ENCODE results near the gene CPN2.
A peak's percentile ranks its signal among the peaks of the same experiment; 100 is the strongest.

The CPN2 gene

DNA sequence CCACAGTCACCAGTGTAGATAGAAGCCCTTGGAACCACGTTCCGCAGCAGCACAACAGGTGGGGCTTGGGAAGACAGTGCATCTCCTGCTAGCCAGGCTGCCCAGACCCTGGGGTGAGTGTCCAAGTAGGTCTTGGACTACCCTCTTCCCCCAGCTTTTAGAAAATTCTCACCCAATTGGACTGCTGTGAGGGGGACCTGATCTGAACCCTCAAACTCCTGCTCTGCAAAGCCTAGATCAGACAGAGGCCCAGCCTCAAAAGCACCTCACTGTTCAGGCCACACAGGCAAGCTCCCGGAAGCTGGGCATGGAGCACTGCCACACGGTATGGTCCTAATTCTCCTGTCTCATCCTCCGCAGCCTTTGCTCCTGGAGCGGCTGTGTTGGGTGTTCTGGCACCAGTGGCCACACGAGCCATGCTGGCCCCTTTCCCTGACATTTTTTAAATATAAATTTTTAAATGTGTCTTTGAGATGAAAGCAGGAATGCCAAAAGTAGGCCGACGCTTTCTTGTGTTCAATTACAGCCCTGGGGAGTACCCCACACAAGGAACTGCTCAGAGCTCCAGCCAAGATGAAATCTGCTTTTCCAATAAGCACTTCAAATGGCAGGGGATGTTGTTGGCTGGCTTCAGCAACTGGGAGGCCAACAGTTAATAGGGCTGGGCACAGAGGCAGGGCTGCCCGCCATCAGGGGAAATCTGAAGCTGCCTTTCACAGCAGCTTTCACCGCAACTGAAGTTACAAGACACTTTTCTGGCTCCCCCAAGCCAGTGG lies 40.9 kb downstream of the CPN2 start:
- DNase-seq, result peak; percentile 54

DNA sequence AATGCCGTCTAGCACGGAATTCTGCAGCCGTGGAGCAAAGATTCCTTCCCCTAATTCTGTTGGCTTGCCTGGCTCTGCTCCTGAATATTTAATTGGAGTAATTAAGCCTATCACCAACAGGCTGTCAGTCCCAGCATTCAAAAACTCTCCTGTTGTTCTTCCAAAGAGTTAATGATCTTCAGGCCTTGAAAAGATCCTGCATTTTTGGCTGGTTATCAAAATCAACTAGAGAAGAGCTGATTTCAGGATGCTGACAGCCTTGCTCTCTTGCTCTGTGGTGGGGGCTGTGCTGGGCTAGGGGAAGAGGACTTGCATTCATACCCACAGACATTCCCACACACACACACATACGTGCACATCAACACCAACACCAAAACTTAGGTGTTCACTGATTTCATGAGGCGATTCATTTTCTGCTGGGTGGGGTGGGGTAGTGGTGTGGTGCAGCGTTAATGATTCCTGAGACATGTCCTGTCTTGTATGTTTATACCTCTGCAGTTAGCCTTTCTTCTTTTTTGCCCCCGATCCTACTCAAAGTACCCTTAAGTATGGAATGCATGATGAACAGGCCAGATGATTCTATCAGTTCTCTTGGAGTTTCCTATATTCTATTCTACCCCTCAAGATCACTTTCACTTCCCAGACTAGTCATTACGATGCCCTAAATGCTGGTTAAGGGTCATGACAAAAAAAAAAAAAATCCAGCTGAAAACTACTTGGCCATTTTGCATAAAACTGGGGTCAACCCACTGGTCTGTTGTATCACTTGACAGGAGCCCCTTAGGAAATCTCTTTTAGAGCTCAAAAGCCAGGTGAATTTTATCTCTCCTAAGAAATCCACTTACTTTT lies 42.3 kb downstream of the CPN2 start:
- peak; percentile 17 for DNase-seq

DNA sequence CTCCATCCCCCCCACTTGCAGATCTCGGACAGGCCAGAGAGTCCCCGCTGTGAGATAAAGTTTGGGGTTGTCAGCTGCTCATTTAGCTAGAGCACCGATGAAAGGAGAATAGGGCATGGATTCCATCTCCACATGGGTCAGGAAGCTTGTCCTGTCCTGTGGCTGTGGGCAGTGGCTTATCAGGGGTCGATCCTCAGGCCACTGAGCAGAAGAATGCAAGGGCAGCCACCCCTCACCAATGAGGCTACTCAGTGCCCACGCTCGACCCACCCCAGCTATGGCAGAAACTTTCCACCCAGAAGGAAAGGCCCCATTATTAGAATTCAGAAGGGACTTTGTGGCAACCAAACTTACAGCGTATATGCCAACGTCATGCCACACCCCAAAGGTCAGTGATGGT lies 43.3 kb downstream of the CPN2 start:
- peak; percentile 42 for DNase-seq

DNA sequence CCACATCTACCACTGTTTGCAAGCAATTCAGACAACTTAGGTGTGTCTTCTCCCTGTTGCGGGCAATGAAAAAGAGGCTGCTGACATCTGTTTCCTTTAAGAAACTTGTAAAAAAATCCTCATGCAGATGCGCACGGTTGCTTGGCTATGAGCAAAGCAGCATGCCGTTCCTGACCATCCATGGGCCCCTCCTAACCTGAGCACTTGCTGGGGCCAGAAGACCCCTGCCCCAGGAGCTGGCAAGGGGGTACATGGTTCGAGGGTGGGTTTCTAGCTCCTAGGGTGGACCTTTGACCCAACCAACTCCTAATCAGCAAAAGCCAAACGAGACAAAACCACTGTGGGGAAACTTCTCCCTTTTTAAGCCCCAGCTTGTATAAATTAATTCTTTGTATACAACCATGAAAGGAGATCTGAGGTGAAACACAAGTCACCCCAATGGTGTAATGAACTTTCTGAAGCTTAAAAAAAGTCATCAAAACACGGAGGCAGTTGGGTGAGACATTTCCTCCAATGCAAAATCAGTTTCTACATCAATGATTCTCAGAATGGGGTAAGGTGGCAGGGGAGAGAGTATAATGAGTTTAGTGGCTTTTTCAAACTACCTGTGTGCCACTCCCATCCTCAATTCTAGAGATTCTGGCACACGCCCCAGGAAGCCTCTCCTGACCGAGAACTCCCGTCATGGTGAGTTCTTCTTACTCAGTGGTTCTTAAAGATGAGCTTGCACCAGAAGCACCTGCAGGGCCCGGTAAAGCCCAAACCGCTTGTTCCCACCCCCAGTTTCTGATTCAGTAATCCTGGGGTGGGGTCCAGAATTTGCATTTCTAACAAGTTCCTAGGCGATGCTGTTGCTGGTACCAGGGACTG lies 44.1 kb downstream of the CPN2 start:
- DNase-seq, result peak; percentile 63

DNA sequence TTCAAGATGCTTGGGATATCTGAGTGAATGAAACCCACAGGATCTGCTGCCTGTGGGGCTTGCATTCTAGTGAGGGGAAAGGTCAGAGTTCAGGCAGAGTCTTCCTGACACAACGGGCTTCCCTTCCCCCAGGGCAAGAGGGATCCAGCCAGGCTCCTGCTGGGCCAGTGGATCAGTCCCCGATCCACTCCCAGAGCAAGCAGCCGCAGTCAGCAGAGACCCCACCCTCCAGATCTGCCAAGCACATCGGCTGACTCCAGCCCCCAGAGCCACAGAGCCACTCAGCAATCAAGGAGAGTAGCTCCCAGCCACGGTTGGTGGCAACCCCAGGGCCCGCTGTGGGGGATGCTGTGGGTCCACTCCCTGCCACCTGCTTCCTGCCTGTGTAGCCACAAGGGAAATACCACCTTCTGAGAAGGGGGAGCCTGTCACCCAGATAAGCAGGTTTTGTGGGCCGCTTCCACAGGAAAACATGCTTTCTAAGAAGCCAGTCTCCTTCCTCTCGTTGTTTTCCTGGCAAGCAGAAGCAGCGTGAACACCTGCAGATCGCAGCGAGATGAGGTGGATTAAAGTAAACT lies 44.9 kb downstream of the CPN2 start:
- DNase-seq, result peak; percentile 80

DNA sequence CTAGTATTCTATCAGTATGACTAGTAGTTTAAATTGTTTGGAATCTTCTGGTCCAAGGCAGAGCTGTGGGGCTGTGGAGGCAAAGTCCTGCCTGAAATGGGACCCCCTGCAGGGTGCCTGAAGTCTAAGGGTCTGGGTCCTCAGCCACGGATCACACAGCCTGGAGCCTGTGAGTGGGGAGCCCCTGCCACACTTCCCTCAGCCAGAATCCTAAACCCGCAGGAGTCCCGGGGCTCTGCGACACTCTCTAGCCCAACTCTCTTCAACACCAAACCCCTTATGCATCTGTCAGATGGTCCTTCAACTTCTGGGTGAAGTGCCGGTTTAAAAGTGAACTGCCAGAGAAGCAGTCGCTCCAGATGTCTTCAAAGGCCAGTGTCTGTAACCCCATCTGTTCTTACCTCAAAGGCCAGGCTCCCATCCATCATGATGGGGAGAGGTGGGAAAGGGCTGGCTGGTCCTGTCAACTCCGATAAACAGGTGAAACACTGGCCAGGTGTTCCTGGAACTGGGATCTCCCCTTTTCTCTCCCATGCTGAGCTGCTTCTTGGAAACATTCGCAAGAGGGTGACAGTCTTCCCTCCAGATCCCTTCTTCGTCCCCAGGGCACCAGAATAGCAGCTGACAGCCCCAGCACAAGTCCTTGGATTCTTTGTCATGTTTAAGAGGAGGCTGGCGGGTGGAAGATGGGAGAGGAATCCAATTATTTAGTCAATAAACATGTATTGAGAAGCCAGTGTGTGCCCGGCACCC lies 45.6 kb downstream of the CPN2 start:
- peak; percentile 56 for DNase-seq

DNA sequence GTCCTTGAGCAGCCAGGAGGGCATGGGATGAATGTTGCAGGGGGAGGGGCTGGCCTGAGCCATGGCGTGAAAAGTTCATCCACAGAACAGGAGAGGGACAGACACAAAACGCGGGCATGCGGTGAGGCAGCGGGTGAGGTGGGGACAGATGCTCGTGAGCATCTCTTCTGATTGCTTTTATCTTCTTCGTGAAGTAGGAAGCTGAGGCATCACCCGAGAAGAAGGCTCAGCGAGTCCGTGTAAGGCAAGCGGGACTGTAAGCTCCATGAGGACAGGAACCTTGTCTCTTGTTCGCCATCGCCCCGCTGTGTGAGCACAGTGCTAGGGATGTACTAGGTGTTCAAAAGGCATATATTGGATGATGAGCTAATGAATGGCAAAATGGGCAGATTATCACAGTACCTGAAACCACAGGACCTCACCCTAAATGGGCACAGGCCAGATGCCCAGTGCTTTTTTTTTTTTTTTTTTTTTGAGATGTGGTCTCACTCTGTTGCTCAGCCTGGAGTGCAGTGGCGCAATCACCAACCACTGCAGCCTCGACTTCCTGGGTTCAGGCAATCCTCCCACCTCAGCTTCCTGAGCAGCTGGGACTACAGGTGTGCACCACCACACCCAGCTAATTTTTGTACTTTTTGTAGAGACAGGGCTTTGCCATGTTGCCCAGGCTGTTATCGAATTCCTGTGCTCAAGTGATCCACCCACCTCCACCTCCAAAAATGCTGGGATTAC lies 46.8 kb downstream of the CPN2 start:
- DNase-seq, result peak; percentile 54

DNA sequence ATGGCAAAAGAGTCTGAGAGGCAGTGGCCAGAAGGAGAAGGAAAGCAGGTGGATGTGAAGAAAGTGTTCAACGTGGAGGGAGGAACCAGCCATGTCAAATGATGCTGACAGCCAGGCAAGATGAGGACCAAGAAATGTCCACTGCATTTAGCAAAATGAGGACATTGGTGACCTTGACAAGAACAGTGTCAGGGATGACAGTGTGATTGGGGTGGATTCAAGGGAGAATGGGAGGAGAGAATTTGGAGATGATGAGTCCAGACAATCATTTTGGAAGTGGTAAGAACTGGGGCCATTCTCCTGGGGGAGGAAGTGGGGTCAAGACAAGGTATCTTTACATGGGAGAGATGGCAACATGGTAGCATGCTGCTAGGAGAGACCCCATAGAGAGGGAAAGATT lies 47.4 kb downstream of the CPN2 start:
- peak; percentile 0 for DNase-seq

DNA sequence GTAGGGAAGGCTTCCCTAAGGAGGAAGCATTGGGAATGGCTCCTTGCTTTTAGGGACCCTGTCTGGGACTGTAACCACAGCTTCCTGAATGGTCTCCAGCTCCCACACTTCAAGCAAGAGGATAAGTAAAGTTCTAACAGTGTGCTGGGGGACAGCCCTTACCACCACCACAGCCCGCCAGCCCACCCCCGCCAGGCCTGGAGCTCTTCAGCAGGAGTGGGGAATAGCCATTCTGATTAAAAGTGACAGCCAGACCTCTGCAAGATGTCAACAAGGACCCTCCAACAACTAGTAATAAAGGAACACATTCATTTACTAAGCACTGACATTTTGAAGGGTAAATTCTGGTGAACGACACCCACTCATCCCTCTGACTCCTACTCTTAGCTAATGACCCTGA lies 49.4 kb downstream of the CPN2 start:
- DNase-seq, result peak; percentile 21

DNA sequence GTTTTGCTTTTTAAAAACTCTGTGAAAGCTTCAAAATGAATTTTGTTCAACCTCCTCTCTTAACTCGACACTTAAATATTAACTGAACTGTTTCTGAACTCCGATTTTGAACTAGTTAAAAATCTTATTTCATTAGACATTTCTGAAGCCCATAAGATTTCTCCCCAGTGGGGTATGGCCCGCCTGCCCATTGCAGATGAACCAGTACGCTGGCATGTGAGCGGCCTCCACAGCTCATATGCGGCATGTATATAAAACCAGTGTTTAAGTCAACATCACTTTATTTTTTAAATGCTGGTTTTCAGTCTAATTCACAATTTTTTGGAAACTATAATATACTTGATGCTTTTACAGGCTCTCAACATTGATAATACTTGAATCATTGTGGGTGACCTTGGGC lies 50.2 kb downstream of the CPN2 start:
- peak; percentile 52 for DNase-seq

DNA sequence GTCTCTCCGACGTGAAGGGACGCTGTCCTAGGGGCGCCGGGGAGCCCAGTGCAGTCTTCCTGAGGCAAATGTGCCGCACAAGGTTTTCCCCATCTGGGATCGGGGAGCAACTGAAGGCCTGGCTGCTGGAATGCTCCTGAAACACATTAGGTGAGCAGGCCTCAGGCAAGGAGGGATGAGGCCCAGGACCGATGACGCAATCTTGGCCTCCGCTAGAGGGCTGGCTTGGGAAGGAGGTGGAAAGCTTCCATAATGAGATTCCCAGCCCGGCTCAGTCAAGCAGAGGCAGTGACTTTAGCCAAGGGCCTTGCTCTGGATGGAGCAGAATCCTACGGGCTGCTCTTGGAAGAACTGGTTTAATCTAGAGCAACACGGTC lies 50.8 kb downstream of the CPN2 start:
- DNase-seq, result no peak

DNA sequence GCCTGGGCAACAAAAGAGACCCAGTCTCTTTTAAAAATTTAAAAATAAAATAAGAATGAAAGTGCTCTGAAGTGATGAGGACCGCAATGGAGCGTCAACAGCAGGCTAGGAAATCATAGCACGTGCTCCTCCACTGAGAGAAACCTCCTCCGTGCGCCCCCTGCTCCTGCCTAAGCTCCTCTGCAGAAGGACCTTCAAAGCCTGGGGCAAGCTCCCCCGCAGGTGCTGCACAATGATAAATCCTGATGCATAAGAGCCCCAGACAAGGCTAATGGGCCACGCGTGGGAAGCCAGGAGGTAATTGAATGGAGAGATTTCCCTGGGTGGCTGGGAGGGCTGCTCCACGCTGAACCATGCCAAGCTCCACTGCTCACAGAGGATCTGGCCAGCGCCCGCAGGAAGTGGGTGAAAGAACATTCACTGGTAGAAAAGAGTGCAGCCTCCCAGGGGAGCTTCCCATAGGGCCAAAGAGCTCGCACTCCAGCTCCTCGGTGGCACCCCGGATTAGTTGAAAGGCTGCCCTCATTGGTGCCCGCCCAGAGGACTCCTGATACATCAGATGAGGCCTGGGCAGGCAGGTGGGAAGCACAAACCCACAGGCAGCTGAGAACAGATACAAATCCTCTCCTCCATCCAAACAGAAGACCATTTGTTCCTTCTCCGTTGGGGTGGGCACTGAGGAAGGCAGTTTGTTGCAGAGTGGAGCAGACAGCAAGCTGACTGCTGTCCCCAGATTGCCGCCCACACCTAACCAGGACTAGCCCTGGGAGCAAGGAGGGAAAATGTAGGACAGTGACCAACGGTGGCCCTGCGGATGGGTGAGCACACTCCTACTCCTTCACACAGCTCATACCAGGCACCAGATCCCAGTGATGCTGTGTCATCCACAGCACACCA lies 52.5 kb downstream of the CPN2 start:
- DNase-seq, result peak; percentile 56

DNA sequence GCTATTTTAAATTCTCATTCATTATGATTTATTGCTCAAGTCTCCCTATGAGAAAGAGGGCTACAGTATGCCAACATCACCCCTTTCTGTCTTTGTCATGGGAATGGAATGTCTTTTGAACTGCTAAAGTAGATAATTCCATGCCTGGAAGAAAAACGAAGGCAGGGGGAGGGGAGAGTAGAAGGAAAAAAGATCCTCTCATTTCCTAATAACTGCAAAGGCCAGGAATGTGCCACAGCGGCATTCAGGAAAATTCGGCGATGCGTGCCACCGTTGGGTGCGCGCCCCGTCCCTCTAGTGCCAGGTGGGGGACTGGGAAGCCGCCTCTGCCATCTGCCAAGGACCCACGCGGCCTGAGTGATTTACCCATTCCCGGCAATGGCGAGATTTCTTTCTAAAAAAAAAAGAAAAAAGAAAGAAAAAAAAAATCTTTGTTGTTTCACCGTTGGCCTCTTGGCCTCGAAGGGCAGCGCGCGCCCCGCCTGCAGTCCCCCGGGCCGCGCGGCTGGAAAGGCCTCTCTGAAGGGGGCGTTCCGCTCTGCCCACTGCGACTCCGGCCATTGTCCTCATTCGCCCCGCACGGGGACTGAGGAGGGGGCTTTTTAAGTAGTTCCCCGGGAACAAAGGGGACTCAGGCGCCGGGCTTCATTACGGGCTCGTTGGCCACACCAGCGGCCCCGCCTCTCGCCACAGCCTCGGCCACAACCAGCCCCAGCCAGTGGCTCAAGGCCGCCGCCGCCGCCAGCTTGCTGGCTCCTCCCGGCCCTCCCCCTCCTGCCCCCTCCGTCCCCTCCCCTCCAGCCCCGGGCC lies 54.5 kb downstream of the CPN2 start:
- peak; percentile 54 for DNase-seq

DNA sequence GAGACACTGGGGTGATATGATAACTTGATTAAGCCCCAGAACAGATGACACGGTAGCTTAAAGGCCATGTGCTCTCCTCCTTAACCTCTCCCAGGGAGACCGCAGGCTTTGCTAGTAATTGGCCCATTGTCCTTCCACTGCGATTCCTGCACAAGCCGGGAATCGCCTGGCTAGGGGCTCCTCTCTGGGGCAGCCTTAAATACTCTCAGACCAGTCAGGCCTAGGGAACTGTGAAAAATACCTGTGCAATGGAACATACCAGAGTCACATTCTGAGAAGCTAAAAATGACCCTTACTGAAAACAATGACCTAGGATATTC lies 56.3 kb downstream of the CPN2 start:
- no peak for DNase-seq

DNA sequence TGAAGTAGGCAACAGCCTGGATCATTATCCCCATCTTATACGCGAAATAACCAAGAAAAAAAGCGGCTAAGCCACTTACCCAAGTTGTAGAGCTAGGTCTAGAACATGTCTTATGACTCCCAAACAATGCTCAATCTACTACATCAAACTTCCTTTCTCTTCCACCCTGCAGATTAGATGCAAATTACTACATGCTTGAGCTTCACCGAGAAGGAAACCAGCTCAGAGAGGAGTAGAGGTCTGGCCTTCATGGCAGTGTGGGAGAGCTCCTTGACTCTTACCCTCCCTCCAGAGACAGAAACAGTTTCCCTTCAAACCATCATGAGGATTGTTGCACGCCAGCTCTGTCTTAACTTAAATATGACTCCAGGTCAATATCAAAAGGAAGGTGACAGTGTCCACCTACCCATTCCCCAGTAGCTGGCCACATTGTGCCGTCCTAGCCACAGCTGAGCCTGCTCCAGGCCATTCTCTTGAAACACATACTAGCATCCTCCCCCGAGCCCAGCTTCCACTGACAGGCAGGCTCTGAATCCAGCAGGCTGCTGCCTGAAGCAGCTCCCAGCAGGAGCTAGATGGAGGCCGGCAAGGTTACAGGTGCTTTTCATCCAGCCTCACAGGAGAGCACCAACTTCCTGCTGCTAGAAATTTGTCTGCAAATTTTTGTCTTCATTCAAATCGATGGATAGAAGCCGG lies 56.8 kb downstream of the CPN2 start:
- DNase-seq, result peak; percentile 43

DNA sequence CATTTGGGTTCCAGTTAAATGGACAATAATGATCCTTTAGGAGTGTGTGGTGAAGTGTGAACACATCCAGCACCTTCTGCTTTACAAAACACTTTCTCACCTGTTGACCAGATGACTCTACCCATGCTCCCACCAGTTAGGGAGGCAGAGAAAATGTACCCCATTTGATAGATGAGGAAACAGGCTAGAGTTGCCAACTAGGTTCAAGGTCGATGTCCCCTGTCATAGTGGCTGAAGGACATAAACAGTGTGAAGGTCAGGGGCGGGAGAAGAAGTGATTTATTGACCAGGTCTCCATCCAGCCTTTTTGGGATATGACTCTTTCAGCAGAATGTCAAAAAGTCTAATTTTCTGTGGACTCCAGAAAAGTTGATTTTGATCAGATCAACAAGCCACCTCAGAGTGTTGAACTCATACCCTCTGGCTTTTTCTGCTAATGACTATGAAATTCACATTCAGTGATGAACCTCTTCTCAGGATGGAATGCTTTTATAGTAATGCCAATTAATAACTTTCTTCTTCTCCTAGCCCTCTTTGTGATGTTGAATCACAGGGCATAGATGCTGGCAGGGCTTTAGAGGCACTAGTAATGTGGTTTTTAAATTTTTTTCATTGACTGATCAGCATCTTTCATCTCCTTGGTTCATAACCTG lies 57.5 kb downstream of the CPN2 start:
- peak; percentile 9 for DNase-seq

DNA sequence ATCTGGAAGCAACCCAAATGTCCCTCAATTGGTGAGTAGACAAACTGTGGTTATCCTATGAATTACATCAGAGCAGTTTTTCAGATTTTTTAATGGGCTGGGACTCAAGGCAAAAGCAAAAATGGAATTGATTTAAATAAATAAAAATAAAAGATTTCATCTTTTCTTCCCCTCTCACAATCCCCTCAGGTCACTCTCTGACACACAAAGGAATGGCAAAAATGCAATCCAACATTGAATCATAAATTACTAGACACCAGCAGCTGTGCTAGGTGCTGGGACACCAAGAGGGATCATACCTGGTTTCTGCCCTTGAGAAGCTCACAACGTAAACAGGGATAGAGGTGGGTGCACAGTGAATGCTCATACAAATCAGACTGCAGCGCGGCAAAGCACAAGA lies 58.8 kb downstream of the CPN2 start:
- peak; percentile 17 for DNase-seq

All from activated effector memory CD4-positive, alpha-beta T cell treated with anti-CD3 and anti-CD28 coated beads, Interleukin-2, amount 50 U/mL, for 16 hours (primary cell).